B cell (primary cell): ENCODE measurements around the gene NUP210. TPM values are rescaled to one million over a fixed set of nuclear protein-coding genes. Genes with fewer than 3 reads are reported as not detected.

Experiments used
- ATAC-seq: fragments of 200-7000 bp; cut with Tn5 transposase; one replicate; pipeline ENCODE4 v1.10.0; 2021; ENCODE audit warnings: low read depth, mild to moderate bottlenecking, moderate number of reproducible peaks, moderate library complexity
- CTCF ChIA-PET: fragments of 350-600 bp; sonication (Branson Sonifier 250); formaldehyde crosslinking; loops from one replicate; lab custom pipeline; 2021; ENCODE audit warnings: antibody characterized with exemption, inconsistent platforms; lab: Charles Lee
- POLR2A ChIA-PET: fragments of 350-600 bp; sonication (Branson Sonifier 250); formaldehyde crosslinking; loops from one replicate; lab custom pipeline; 2021; ENCODE audit warnings: antibody characterized with exemption; lab: Charles Lee
- DNase-seq: peaks from one replicate; pipeline ENCODE4 v3.0.0; 2013
- H2AFZ ChIP-seq: 2 replicates; pipeline ENCODE4 v1.6.1; 2012; ENCODE audit warnings: mild to moderate bottlenecking, low read depth, low read length; ENCODE audit not compliant: insufficient read depth, poor library complexity, severe bottlenecking
- H3K27ac ChIP-seq, 2 donors: 1 replicate in 1 of 2; 2 replicates in 1 of 2; pipeline ENCODE4 v1.5.1; 2012 to 2013; ENCODE audit warnings: low read length in 2 of 2, mild to moderate bottlenecking in 2 of 2, moderate library complexity in 1 of 2
- H3K27me3 ChIP-seq, 4 experiments: fragments of 200-600 bp in 1 of 4; sonication (generic) in 1 of 4; replicated peaks in 1 of 4; 1 replicate in 2 of 4; 2 replicates in 2 of 4; pipeline versions ENCODE4 v1.6.1 to v1.7.0; 2013 to 2016; ENCODE audit warnings: low read length in 3 of 4, mild to moderate bottlenecking in 2 of 4, mixed read lengths in 1 of 4, moderate library complexity in 1 of 4; ENCODE audit not compliant: insufficient read depth in 4 of 4, control insufficient read depth in 3 of 4; ENCODE audit errors: control extremely low read depth in 1 of 4
- H3K36me3 ChIP-seq, 2 experiments: replicated peaks in 1 of 2; 1 replicate in 1 of 2; 2 replicates in 1 of 2; pipeline versions ENCODE4 v1.6.1 to v1.7.1; 2013; ENCODE audit warnings: low read length in 1 of 2; ENCODE audit not compliant: insufficient read depth in 2 of 2, control insufficient read depth in 1 of 2; ENCODE audit errors: control extremely low read depth in 1 of 2, extremely low read depth in 1 of 2
- H3K4me1 ChIP-seq, 2 donors: fragments of 200-600 bp in 1 of 2; sonication (generic) in 1 of 2; 1 replicate in 1 of 2; 2 replicates in 1 of 2; pipeline versions ENCODE4 v1.5.1 to v1.6.1; 2013 to 2017; ENCODE audit warnings: low read length in 2 of 2; ENCODE audit not compliant: control insufficient read depth in 2 of 2, insufficient read depth in 2 of 2
- H3K4me2 ChIP-seq: replicated peaks from 2 replicates; pipeline ENCODE3; 2012; ENCODE audit warnings: mild to moderate bottlenecking, low read depth, low read length; ENCODE audit not compliant: poor library complexity, severe bottlenecking
- H3K4me3 ChIP-seq, 5 experiments: fragments of 200-600 bp in 1 of 5; sonication (generic) in 1 of 5; 1 replicate in 3 of 5; 2 replicates in 2 of 5; pipeline versions ENCODE4 v1.5.1 to v1.7.0; 2011 to 2016; ENCODE audit warnings: low read length in 4 of 5, mild to moderate bottlenecking in 4 of 5, low read depth in 2 of 5, control low read depth in 1 of 5, moderate library complexity in 1 of 5; ENCODE audit not compliant: insufficient read depth in 1 of 5; ENCODE audit errors: control extremely low read depth in 1 of 5, extremely low read depth in 1 of 5
- H3K79me2 ChIP-seq: fragments of 200-600 bp; sonication (generic); one replicate; pipeline ENCODE4 v1.6.0; 2016; ENCODE audit warnings: low read length; ENCODE audit not compliant: control insufficient read depth, insufficient read depth
- H3K9ac ChIP-seq: fragments of 200-600 bp; sonication (generic); 2 replicates; pipeline ENCODE4 v1.6.1; 2017; ENCODE audit warnings: mild to moderate bottlenecking, low read length, moderate library complexity
- H3K9me3 ChIP-seq, 3 donors: one replicate each; pipeline versions ENCODE4 v1.6.1 to v1.7.1; 2013; ENCODE audit warnings: low read length in 2 of 3; ENCODE audit not compliant: control insufficient read depth in 2 of 3, insufficient read depth in 1 of 3; ENCODE audit errors: control extremely low read depth in 1 of 3
- H4K20me1 ChIP-seq: 2 replicates; pipeline ENCODE4 v1.6.0; 2012; ENCODE audit warnings: mild to moderate bottlenecking, low read length; ENCODE audit not compliant: insufficient read depth, control insufficient read depth, poor library complexity, severe bottlenecking
- H3K27ac Mint-ChIP-seq: one replicate; pipeline ENCODE4 v1.8.0; 2021; ENCODE audit warnings: mixed read lengths
- H3K27me3 Mint-ChIP-seq: one replicate; pipeline ENCODE4 v1.8.0; 2021; ENCODE audit warnings: mixed read lengths
- H3K4me1 Mint-ChIP-seq: one replicate; pipeline ENCODE4 v1.8.0; 2021; ENCODE audit warnings: mixed read lengths
- H3K4me3 Mint-ChIP-seq: one replicate; pipeline ENCODE4 v1.8.0; 2021; ENCODE audit warnings: mixed read lengths
- H3K9me3 Mint-ChIP-seq: one replicate; pipeline ENCODE4 v1.8.0; 2022; ENCODE audit warnings: mixed read lengths; ENCODE audit not compliant: insufficient read depth
- EZH2 ChIP-seq: IDR thresholded peaks from 2 replicates; pipeline ENCODE4 v1.6.1; 2012; ENCODE audit warnings: borderline replicate concordance, low read depth, mild to moderate bottlenecking, moderate library complexity, low read length; ENCODE audit not compliant: insufficient read depth, poor library complexity, severe bottlenecking
- WGBS: methylation state at CpG from one replicate; pipeline ENCODE4 v1.1.5; 2013; ENCODE audit warnings: missing lambda C conversion rate; ENCODE audit not compliant: insufficient coverage; 5-methylcytosine and 5-hydroxymethylcytosine counted together
- intact Hi-C: fragments of 100-400 bp; cut with micrococcal nuclease; formaldehyde crosslinking; loops from one replicate; pipeline ENCODE4 v1.10.0; 2022
- polyA plus RNA-seq: library from polyadenylated mRNA; depleted of rRNA; stranded (reverse); fragments of >200 nt; gene quantifications from 2 replicates; pipeline ENCODE4 v1.2.3, GENCODE V29; 2012
- total RNA-seq, 2 donors: library from RNA; stranded (reverse); fragments of 120-200 nt in 1 of 2; gene quantifications; 1 replicate in 1 of 2; 2 replicates in 1 of 2; pipeline versions ENCODE4 v1.2.3 to v1.2.4, GENCODE V29; 2013 to 2022
- TF ChIP-seq, protein P1 (sequence below): fragments of 200-600 bp; IDR thresholded peaks from one replicate; pipeline ENCODE4 v1.8.0; 2022; ENCODE audit warnings: antibody characterized with exemption, mild to moderate bottlenecking

NUP210 gene
- total and polyA plus RNA-seq, 2 donors (not counting 1 experiment from before 2014, with no cell fraction given): 114 to 159 TPM

DNA sequence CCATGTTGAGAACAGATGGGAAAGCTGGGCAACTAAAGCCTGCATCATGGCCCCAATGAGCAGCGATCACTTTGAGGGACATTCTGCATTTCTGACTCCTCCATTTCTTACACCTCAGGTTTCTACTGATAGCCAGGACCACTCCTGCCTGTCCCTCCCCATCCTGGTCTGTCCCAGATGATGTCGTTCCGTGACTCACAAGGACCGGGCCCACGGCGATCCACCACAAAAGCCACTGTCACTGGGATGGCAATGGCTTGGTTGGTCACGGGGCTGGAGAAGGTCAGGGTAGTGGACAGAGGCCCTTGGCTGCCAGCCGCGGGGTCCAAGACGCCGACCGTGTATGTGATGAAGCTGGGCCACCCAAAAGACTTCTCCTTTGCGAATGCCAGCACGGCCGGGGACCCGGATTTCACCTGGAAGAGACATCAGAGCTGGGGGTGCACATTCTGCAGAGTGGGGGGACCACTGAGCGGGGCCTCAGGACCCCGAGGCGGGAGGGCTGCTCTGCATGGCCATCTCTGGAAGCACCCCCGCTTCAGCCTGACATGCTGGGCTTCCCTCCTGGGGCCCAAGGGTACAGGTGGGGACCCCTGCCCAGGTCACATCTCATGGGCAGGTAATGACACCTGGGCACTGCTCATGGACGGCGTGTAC, 100.4 kb downstream of the NUP210 start:
- TF ChIP-seq, protein P1, sequence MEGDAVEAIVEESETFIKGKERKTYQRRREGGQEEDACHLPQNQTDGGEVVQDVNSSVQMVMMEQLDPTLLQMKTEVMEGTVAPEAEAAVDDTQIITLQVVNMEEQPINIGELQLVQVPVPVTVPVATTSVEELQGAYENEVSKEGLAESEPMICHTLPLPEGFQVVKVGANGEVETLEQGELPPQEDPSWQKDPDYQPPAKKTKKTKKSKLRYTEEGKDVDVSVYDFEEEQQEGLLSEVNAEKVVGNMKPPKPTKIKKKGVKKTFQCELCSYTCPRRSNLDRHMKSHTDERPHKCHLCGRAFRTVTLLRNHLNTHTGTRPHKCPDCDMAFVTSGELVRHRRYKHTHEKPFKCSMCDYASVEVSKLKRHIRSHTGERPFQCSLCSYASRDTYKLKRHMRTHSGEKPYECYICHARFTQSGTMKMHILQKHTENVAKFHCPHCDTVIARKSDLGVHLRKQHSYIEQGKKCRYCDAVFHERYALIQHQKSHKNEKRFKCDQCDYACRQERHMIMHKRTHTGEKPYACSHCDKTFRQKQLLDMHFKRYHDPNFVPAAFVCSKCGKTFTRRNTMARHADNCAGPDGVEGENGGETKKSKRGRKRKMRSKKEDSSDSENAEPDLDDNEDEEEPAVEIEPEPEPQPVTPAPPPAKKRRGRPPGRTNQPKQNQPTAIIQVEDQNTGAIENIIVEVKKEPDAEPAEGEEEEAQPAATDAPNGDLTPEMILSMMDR: no peak
- TF ChIP-seq EZH2: no peak
- Mint-ChIP-seq H3K9me3 (no peaks in the 10 kb centered on the region), H3K4me3 (no peak overlapping the region), H3K27me3 (no peaks in the 10 kb centered on the region), H3K4me1 (no peaks in the 10 kb centered on the region), H3K27ac (no peak overlapping the region)
- peaks cover 34% of the 10 kb centered on the region for H4K20me1 ChIP-seq
- H3K4me3 ChIP-seq: no peak overlapping the region
- no peak overlapping the region for H3K27ac ChIP-seq
- H3K79me2 ChIP-seq: peaks cover 3% of the 10 kb centered on the region
- ChIA-PET CTCF (interaction anchor here (0.7 kb wide), 1 partner anchor 28 kb away, joined by 3 read pairs; no protein-coding TSS in a partner anchor), POLR2A (no interaction called here)
- no peak overlapping the region for H3K9ac ChIP-seq
- ATAC-seq (no peak), DNase-seq (no peak)
- no peak overlapping the region for H3K4me2 ChIP-seq
- WGBS: 96% methylated on average over 14 of the region's 22 CpGs
- H3K4me1 ChIP-seq: no peaks in the 10 kb centered on the region
- no peaks in the 10 kb centered on the region for H3K9me3 ChIP-seq
- no peaks in the 10 kb centered on the region for H3K27me3 ChIP-seq
- no peak overlapping the region for H2AFZ ChIP-seq
- intact Hi-C loops: no loop called here
- peaks cover 0 to 92% of the 10 kb centered on the region in 2 experiments for H3K36me3 ChIP-seq

DNA sequence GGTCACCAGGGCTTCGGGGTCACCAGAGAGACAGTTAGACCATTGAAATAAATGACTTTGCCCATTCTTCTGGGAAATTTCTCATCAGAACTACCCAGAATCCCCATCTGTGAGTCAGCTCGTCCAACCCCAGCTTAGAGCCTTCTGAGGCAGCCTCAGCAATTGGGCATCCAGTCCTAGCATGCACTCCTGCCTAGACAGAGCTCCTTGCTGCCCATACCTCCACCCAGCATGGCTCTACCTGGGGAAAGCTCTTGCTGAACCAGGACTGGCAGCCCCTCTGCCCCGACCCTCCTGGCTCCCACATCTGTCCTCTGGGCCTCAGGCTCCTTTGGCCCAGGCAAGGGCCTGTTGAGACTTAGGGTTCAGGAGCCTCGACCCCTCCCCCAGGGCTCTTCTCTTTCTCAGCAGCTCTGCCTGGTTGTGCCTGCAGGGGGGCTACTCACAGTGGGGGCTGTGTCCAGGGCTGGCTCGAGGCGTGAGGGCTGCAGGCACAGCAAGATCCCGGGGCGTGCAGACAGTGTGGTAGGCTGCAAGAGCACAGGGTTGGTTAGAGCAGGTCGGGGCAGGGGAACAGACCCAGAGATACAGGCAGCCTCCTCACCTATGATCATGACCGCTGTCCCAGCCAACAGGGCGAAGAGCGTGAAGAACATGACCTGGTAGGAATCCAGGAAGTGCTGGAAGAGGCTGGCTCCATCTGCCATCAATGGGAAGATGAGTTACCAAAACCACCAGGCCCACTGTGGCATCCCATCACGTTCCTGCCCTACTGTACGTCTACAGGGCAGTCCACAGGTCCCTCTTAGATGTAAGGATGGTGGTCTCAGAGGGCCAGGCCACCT, 101.3 kb downstream of the NUP210 start:
- DNase-seq (no peak), ATAC-seq (no peak)
- intact Hi-C loops: no loop called here
- Histone ChIP-seq H3K4me3 (no peak overlapping the region), H3K79me2 (peaks cover 3% of the 10 kb centered on the region), H3K4me2 (no peak overlapping the region), H3K27me3 (no peaks in the 10 kb centered on the region), H3K9me3 (no peaks in the 10 kb centered on the region), H3K9ac (no peak overlapping the region), H3K4me1 (no peaks in the 10 kb centered on the region), H4K20me1 (peaks cover 25% of the 10 kb centered on the region), H3K36me3 (peaks cover 0 to 93% of the 10 kb centered on the region in 2 experiments), H2AFZ (no peak overlapping the region), H3K27ac (no peak overlapping the region)
- TF ChIP-seq EZH2: no peak
- TF ChIP-seq, protein P1: no peak
- WGBS: 94% methylated on average over 8 of the region's 14 CpGs
- no peaks in the 10 kb centered on the region for H3K27me3 Mint-ChIP-seq
- ChIA-PET POLR2A (no interaction called here), CTCF (interaction anchor here (1.5 kb wide), 1 partner anchor 13 kb away, joined by 3 read pairs; no protein-coding TSS in a partner anchor)
- no peak overlapping the region for H3K27ac Mint-ChIP-seq
- H3K4me1 Mint-ChIP-seq: no peaks in the 10 kb centered on the region
- no peak overlapping the region for H3K4me3 Mint-ChIP-seq
- H3K9me3 Mint-ChIP-seq: no peaks in the 10 kb centered on the region
